GM18858 (cell line): ENCODE measurements around the gene CLDN16.

Source experiments
- ATAC-seq: cut with Tn5 transposase; IDR thresholded peaks from one replicate; pipeline ENCODE4 v1.9.1; 2021; ENCODE audit not compliant: unreplicated experiment

CLDN16 gene, protein sequence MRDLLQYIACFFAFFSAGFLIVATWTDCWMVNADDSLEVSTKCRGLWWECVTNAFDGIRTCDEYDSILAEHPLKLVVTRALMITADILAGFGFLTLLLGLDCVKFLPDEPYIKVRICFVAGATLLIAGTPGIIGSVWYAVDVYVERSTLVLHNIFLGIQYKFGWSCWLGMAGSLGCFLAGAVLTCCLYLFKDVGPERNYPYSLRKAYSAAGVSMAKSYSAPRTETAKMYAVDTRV

GRCh38 chr3:190387578-190388213 is at the start of gene CLDN16:
Gene CLDN16, plus strand, starts transcription at chr3:190388163. Its CDS starts 167 bp downstream, at chr3:190388330.
- no peak for ATAC-seq

DNA sequence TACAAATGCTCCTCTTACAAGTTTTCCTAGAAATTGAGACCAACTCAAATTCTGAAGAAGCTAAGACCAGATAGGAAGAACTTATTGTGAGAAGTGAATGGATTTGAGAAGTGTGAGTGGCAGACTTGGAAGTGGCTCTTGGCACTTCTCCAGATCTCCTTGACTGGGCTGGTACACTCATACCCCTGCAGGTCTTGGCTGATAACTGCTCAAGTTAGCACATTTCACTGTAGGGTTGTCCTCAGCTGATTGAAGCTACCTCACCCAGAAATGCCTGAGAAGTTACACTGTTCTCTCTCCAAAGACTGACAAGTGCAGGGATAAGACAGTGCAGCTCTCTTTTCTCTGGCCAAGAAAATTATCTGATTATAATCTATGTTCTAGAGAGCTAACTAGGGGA is 49.2 kb upstream of the CLDN16 start:
- no peak for ATAC-seq

DNA sequence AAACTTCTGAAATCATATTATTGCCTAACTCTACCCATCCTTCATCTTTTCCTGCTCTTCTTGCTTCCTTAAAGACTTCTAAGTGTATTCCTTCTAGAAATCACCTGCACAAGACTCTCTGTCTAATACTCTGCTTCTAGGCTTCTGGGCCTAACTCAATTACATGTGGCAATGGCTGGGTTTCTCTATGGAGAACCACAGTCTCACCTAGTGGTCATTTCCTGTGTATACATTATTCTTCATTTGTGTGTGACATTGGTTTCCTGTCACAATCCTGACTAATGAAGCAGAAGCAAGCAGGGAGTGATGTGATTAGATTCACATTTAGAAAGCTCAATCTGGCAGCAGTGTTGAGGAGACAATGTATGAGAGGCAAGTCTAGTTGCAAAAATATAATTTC is 48.8 kb upstream of the CLDN16 start:
- ATAC-seq = no peak

GRCh38 chr3:190340071-190340470 is 47.9 kb upstream of the CLDN16 start:
- no peak for ATAC-seq

GRCh38 chr3:190345027-190345821 is 42.7 kb upstream of the CLDN16 start:
- ATAC-seq = no peak

GRCh38 chr3:190345878-190346277 is 42.1 kb upstream of the CLDN16 start:
- ATAC-seq = no peak

- ATAC-seq = no peak
Measured at GRCh38 chr3:190346541-190346940, 41.4 kb upstream of the CLDN16 start.

GRCh38 chr3:190352861-190353457 is 35.0 kb upstream of the CLDN16 start:
- ATAC-seq = no peak

DNA sequence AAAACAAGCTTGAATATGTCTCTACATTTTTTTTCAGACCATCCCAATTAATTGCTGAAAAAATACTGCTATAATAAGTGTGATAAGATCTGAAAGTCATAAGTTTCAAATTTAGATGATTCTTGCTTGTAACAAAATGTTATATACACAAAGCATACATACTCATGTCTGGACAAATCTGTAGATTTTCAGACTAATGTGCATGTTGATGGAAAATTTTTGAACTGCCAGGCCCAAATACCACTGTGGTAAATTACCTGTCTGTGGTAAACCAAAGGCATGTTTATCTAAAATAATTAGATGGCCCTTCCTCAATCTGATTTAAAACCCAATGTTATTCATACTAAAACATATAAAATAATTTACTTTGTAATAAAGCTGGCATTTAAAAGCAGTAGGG is 31.7 kb upstream of the CLDN16 start:
- no peak for ATAC-seq

GRCh38 chr3:190357468-190357867 is 30.5 kb upstream of the CLDN16 start:
- no peak for ATAC-seq

- ATAC-seq = no peak
Measured at GRCh38 chr3:190359813-190360212, 28.1 kb upstream of the CLDN16 start.

GRCh38 chr3:190360228-190360627 is 27.7 kb upstream of the CLDN16 start:
- no peak for ATAC-seq

GRCh38 chr3:190361791-190362190 is 26.2 kb upstream of the CLDN16 start:
- no peak for ATAC-seq

GRCh38 chr3:190362258-190362657 is 25.7 kb upstream of the CLDN16 start:
- no peak for ATAC-seq

DNA sequence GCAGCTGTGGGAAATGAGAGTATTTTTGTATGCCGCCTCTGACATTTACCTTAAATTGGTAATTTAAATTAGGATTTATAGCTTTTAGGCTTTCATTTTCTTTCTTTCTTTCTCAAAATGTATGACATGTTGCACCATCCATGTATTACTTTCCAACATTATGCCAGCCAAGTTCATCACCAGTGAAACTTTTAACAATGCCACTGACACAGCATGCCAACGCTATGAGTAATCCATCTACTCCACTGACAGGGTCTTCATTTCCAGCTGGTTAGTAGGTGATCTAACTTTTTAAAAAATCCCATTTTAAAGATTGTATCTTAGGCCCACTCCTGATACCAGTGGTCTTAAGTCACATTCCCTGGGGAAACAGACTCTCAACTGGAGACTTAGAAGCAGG is 21.8 kb upstream of the CLDN16 start:
- ATAC-seq = no peak

- no peak for ATAC-seq
Measured at GRCh38 chr3:190368881-190369280, 19.1 kb upstream of the CLDN16 start.

GRCh38 chr3:190369668-190370295 is 18.2 kb upstream of the CLDN16 start:
- no peak for ATAC-seq

DNA sequence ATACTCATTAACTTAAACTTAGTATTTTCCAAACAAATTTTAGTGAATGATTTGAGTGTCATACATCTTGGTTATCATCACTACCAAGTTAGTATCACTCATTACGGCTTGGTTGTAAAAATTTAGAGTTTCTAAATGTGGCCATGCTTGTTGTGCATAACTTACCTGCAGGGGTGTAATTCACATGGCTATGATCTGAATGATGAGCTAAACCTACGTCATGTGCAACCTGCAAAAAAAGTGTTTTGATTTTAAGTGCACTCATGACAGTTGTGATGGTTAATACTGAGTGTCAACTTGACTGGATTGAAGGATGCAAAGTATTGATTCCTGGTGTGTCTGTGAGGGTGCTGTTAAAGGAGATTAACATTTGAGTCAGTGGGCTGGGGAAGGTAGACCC is 17.6 kb upstream of the CLDN16 start:
- no peak for ATAC-seq

DNA sequence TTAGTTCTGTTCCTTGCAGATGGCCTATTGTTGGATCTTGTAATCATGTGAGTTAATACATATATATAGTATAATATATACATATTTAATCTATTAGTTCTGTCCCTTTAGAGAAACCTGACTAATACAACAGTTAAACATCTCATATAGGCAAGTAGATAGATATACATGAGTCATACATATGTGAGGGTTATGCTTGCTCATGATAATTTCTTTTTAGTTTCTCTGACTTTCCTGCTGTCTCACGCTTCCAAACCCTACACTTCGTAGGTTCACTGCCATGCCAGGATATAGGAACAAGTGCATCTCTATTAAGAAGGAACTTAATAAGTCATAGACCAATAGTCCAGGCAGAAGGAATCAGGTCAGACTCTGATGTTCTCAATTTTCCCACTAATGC is 16.8 kb upstream of the CLDN16 start:
- ATAC-seq = no peak

GRCh38 chr3:190375246-190375645 is 12.7 kb upstream of the CLDN16 start:
- no peak for ATAC-seq

DNA sequence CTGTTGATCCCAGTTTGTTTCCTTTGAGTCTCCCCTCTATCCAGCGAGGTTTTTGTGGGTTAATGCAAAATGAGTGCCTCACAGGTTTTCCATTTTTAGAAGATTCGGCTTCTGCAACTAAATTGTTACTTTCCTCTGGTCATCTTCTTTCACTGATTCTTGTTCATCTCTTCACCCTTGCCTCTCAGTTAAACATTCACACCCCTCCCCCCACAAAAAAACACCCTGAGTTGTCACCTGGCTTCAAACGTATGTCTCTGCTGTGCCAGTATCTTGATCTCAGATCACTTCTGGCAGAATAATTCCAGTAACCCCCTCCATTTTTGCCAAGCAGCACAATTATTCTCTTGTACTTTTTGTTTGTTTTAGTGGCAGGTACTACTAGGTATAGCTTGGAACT is 12.3 kb upstream of the CLDN16 start:
- ATAC-seq = no peak
